PC-3 (cell line): ENCODE results near the gene SMIM1. TPM values are rescaled to one million over a fixed set of nuclear protein-coding genes. Genes with fewer than 3 reads are reported as not detected.

Experiments used
- ATAC-seq: fragments of 200-7000 bp; cut with Tn5 transposase; 2 replicates; pipeline ENCODE4 v1.9.1; 2020; ENCODE audit warnings: mild to moderate bottlenecking, moderate library complexity
- BruUV-seq: library from RNA; stranded (reverse); fragments of 400-500 nt; replicated peaks from 2 replicates; lab custom pipeline; 2021; lab: Mats Ljungman, UMichigan
- CTCF ChIA-PET: fragments of 300-600 bp; sonication (Branson Sonifier 250); formaldehyde crosslinking; loops from one replicate; lab custom pipeline; 2022; ENCODE audit warnings: antibody characterized with exemption; lab: Charles Lee
- POLR2A ChIA-PET: fragments of 300-600 bp; sonication (Branson Sonifier 250); formaldehyde crosslinking; loops from one replicate; lab custom pipeline; 2022; ENCODE audit warnings: antibody characterized with exemption; ENCODE audit not compliant: unreplicated experiment; lab: Charles Lee
- DNase-seq: peaks from one replicate; pipeline ENCODE4 v3.0.0-alpha.2; 2015
- H2AFZ ChIP-seq: fragments of 300-600 bp; sonication (generic); 2 replicates; pipeline ENCODE4 v1.6.0; 2016; ENCODE audit warnings: antibody characterized with exemption, low read length
- H3F3A ChIP-seq: fragments of 300-600 bp; sonication (generic); one replicate; pipeline ENCODE4 v1.6.0; 2017; ENCODE audit warnings: antibody characterized with exemption, low read length, control low read depth, mild to moderate bottlenecking; ENCODE audit not compliant: unreplicated experiment
- H3K27ac ChIP-seq: fragments of 300-600 bp; sonication (generic); 2 replicates; pipeline ENCODE4 v1.5.1; 2016; ENCODE audit warnings: mild to moderate bottlenecking, low read length
- H3K27me3 ChIP-seq: fragments of 300-600 bp; sonication (generic); 2 replicates; pipeline ENCODE4 v1.6.1; 2016; ENCODE audit warnings: low read length, mixed read lengths
- H3K36me3 ChIP-seq: fragments of 300-600 bp; sonication (generic); 2 replicates; pipeline ENCODE4 v1.6.1; 2016; ENCODE audit warnings: low read depth, mixed run types, low read length, mixed read lengths
- H3K4me1 ChIP-seq: fragments of 300-600 bp; sonication (generic); 2 replicates; pipeline ENCODE4 v1.5.1; 2016; ENCODE audit warnings: low read length; ENCODE audit not compliant: insufficient read depth
- H3K4me2 ChIP-seq: fragments of 300-600 bp; sonication (generic); 2 replicates; pipeline ENCODE4 v1.6.0; 2016; ENCODE audit warnings: low read length
- H3K4me3 ChIP-seq: fragments of 300-600 bp; sonication (generic); 2 replicates; pipeline ENCODE4 v1.5.1; 2016; ENCODE audit warnings: mild to moderate bottlenecking, low read length, mixed read lengths
- H3K79me2 ChIP-seq: fragments of 300-600 bp; sonication (generic); 2 replicates; pipeline ENCODE4 v1.6.1; 2017; ENCODE audit warnings: low read length, mixed read lengths
- H3K9ac ChIP-seq: fragments of 300-600 bp; sonication (generic); 2 replicates; pipeline ENCODE4 v1.6.0; 2016; ENCODE audit warnings: mild to moderate bottlenecking, low read length
- H3K9me2 ChIP-seq: fragments of 300-600 bp; sonication (generic); replicated peaks from 2 replicates; pipeline ENCODE4 v1.6.1; 2016; ENCODE audit warnings: mixed run types, low read length, mixed read lengths
- H3K9me3 ChIP-seq: fragments of 300-600 bp; sonication (generic); 2 replicates; pipeline ENCODE4 v1.6.1; 2016; ENCODE audit warnings: low read length, mixed read lengths
- H4K20me1 ChIP-seq: fragments of 300-600 bp; sonication (generic); 2 replicates; pipeline ENCODE4 v1.6.1; 2016; ENCODE audit warnings: low read length, mixed read lengths
- EZH2 ChIP-seq: fragments of 300-600 bp; sonication (generic); IDR thresholded peaks from one replicate; pipeline ENCODE4 v1.6.1; 2017; ENCODE audit warnings: antibody characterized with exemption, mild to moderate bottlenecking, low read length; ENCODE audit not compliant: unreplicated experiment
- EZH2phosphoT487 ChIP-seq: fragments of 300-600 bp; sonication (generic); IDR thresholded peaks from 2 replicates; pipeline ENCODE4 v1.6.1; 2018; ENCODE audit warnings: mild to moderate bottlenecking, antibody characterized with exemption, low read length, borderline replicate concordance
- intact Hi-C: fragments of 100-400 bp; cut with micrococcal nuclease; formaldehyde crosslinking; loops from 2 replicates; pipeline ENCODE4 v1.9.0; 2023
- total RNA-seq: library from RNA; depleted of rRNA; stranded (reverse); fragments of >200 nt; gene quantifications from 2 replicates; pipeline ENCODE4 v1.2.3, GENCODE V29; 2014
- TF ChIP-seq, protein P1 (sequence below): fragments of 300-600 bp; sonication (generic); conservative IDR thresholded peaks from 2 replicates; pipeline ENCODE4 v1.5.1; 2017; ENCODE audit warnings: antibody characterized with exemption, low read depth, mild to moderate bottlenecking, low read length

SMIM1 gene
- total RNA-seq, 1 experiment from 2014 or later: 10.8 TPM

DNA sequence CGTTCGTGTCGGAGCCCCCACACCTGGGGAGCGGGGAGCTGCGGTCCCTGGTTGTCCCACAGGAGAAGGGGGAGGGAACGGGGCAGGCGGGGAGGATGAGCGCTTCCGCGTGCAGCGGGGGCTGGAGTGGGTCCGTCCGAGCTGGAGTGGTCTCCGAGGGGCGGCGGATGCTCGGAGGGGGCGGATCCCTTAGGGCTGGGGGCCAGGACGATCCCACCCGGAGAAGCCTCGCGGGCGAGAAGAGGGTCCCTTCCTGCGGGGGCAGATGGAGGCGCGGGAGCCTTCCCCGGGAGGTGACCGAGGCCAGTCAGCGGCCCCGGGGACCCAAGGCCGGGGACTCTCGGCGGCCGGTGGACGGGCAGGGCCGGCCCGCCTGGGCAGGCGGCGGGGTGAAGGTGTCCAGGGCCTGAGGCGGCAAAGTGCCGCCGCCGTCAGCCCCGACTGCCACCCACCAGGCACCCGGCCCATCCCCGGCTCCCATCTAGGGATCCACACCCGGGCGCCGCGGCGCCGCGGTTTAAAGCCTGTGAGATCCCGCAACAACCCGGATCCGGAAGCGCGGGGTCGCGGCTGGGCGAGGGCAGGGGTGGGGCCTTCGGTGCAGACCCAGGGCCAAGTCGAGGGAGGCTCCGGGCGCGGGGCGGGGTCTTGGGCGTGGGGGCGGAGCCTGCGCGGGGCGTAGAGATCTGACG, 25.6 kb upstream of the SMIM1 start:
- Histone ChIP-seq H4K20me1 (peaks cover 22% of the 10 kb centered on the region; the same call in 1 of the 2 replicates), H3K4me1 (peaks cover 31% of the 10 kb centered on the region), H3K27me3 (peaks cover 20% of the 10 kb centered on the region), H3K4me2 (peak overlapping the region; percentile 96), H3K9me2 (no peaks in the 10 kb centered on the region), H3K36me3 (peaks cover 10% of the 10 kb centered on the region; the same call in 1 of the 2 replicates), H3K4me3 (peak overlapping the region; percentile 87), H3K9ac (peak overlapping the region; percentile 80), H3K27ac (no peak overlapping the region), H3F3A (no peaks in the 10 kb centered on the region), H2AFZ (peak overlapping the region; percentile 76), H3K79me2 (peaks cover 41% of the 10 kb centered on the region), H3K9me3 (no peaks in the 10 kb centered on the region)
- ATAC-seq: peak; percentile 90
- TF ChIP-seq, protein P1, sequence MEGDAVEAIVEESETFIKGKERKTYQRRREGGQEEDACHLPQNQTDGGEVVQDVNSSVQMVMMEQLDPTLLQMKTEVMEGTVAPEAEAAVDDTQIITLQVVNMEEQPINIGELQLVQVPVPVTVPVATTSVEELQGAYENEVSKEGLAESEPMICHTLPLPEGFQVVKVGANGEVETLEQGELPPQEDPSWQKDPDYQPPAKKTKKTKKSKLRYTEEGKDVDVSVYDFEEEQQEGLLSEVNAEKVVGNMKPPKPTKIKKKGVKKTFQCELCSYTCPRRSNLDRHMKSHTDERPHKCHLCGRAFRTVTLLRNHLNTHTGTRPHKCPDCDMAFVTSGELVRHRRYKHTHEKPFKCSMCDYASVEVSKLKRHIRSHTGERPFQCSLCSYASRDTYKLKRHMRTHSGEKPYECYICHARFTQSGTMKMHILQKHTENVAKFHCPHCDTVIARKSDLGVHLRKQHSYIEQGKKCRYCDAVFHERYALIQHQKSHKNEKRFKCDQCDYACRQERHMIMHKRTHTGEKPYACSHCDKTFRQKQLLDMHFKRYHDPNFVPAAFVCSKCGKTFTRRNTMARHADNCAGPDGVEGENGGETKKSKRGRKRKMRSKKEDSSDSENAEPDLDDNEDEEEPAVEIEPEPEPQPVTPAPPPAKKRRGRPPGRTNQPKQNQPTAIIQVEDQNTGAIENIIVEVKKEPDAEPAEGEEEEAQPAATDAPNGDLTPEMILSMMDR: no peak
- no peak for TF ChIP-seq EZH2
- TF ChIP-seq EZH2phosphoT487: no peak
- ChIA-PET CTCF (no interaction called here), POLR2A (no interaction called here)
- BruUV-seq: no TSS peak
- intact Hi-C loops: loop anchor here (2.0 kb wide), 1 partner anchor 50 kb away; the partner anchor contains the start of gene LRRC47
- DNase-seq: peak; percentile 92

GRCh38 chr1:3747522-3747848, 25.1 kb upstream of the SMIM1 start:
- BruUV-seq: no TSS peak
- ATAC-seq (no peak), DNase-seq (no peak)
- peaks cover 41% of the 10 kb centered on the region for H3K79me2 ChIP-seq
- peak overlapping the region; percentile 87 for H3K4me3 ChIP-seq
- no peaks in the 10 kb centered on the region for H3K9me3 ChIP-seq
- H3K27ac ChIP-seq: no peak overlapping the region
- no peaks in the 10 kb centered on the region for H3F3A ChIP-seq
- peak overlapping the region; percentile 80; the same call in 1 of the 2 replicates for H3K9ac ChIP-seq
- peak overlapping the region; percentile 96 for H3K4me2 ChIP-seq
- intact Hi-C loops: loop anchor here (2.0 kb wide), 1 partner anchor 49 kb away; the partner anchor contains the start of gene LRRC47
- TF ChIP-seq EZH2: no peak
- TF ChIP-seq EZH2phosphoT487: no peak
- TF ChIP-seq, protein P1: no peak
- POLR2A ChIA-PET: no interaction called here
- CTCF ChIA-PET: interaction anchor here (0.6 kb wide), 1 partner anchor 52 kb away, joined by 3 read pairs; no protein-coding TSS in a partner anchor
- peak overlapping the region; percentile 76 for H2AFZ ChIP-seq
- peaks cover 5% of the 10 kb centered on the region; the same call in 1 of the 2 replicates for H3K36me3 ChIP-seq
- no peaks in the 10 kb centered on the region for H3K9me2 ChIP-seq
- peaks cover 25% of the 10 kb centered on the region for H3K27me3 ChIP-seq
- H4K20me1 ChIP-seq: peaks cover 19% of the 10 kb centered on the region; the same call in 1 of the 2 replicates
- H3K4me1 ChIP-seq: peaks cover 31% of the 10 kb centered on the region
